ENCODE results near the gene HEY2. TPM values are rescaled to one million over a fixed set of nuclear protein-coding genes. Genes with fewer than 3 reads are reported as not detected.

The HEY2 gene
- total and polyA plus RNA-seq, 10 of the 15 experiments (the other 5 are each of a cell fraction or from before 2014, with no cell fraction given) = 0.01 to 0.32 (median 0.08) TPM; not detected in 4

- POLR2A ChIA-PET = interaction anchor here (0.8 to 5.8 kb wide), 22 partner anchors 9 to 550 kb away, joined by 3 to 79 read pairs (median 4); partner anchors contain the start of genes HDDC2, HINT3 and TRMT11
- TSS peak; percentile 88 for BruUV-seq (replicated peaks)
- WGBS (ENCODE audit: insufficient coverage, insufficient replicate concordance, low lambda C conversion rate, missing lambda C conversion rate) = 2% methylated on average over 97 of the region's 100 CpGs
- SMC1A ChIA-PET (ENCODE audit: uncharacterized antibody, unreplicated experiment) = interaction anchor here (0.8 to 12.8 kb wide), 27 partner anchors 9 to 479 kb away, joined by 3 to 325 read pairs (median 7); partner anchors contain the start of genes HINT3 and TRMT11
- H3K4me3 ChIP-seq = peak within 1 kb of the TSS; percentile 91
- H3K27ac ChIP-seq (ENCODE audit: control insufficient read depth, insufficient read depth) = peak within 1 kb of the TSS; percentile 91
- H3K27me3 ChIP-seq (replicated peaks in 1 of 2; ENCODE audit: control insufficient read depth in 2 of 2, insufficient read depth in 2 of 2, low read length in 1 of 2) = no peaks in the 10 kb centered on the region
- H3K9ac ChIP-seq (ENCODE audit: control insufficient read depth, insufficient read depth, low read length) = peak within 1 kb of the TSS; percentile 88
- peaks cover 24% of the 10 kb centered on the region for H3K4me1 ChIP-seq (ENCODE audit: control insufficient read depth, insufficient read depth, low read length)
- H3K36me3 ChIP-seq (ENCODE audit: control insufficient read depth in 2 of 2, insufficient read depth in 2 of 2, low read length in 1 of 2) = no peaks in the 10 kb centered on the region
- DNase-seq (ENCODE audit: low read depth, low spot score) (no peak), FAIRE-seq (no peak), ATAC-seq (peak; percentile 83)
- peak within 1 kb of the TSS; percentile 100 for H3K4me2 ChIP-seq (ENCODE audit: control insufficient read depth, insufficient read depth)
- no peaks in the 10 kb centered on the region for H4K20me1 ChIP-seq (ENCODE audit: control insufficient read depth, insufficient read depth)
- H2AFZ ChIP-seq (ENCODE audit: control insufficient read depth, low read depth, low read length) = peak within 1 kb of the TSS; percentile 46
- CTCF ChIA-PET = interaction anchor here (0.8 to 23.8 kb wide), 31 partner anchors 10 to 1476 kb away, joined by 3 to 505 read pairs (median 6); partner anchors contain the start of genes HINT3 and TRMT11
- in situ Hi-C loops (cut with MboI) (loop anchor here (25.0 kb wide), 1 partner anchor 1497 kb away; no protein-coding TSS in a partner anchor), intact Hi-C loops (cut with micrococcal nuclease; ENCODE audit: unreplicated experiment) (loop anchor here (1.0 to 5.0 kb wide), 4 partner anchors 10 to 166 kb away; partner anchors contain the start of gene HINT3)
- RAD21 ChIA-PET (ENCODE audit: unreplicated experiment) = interaction anchor here (0.9 to 11.2 kb wide), 31 partner anchors 9 to 209 kb away, joined by 3 to 185 read pairs (median 6); partner anchors contain the start of genes HINT3 and TRMT11
- peaks cover 52% of the 10 kb centered on the region for H3K79me2 ChIP-seq (ENCODE audit: control insufficient read depth, insufficient read depth, low read length)
- no peaks in the 10 kb centered on the region for H3K9me3 ChIP-seq (replicated peaks; ENCODE audit: control insufficient read depth, insufficient read depth, low read length)
- TF ChIP-seq ZNF217 (IDR thresholded peaks at IDR 0.05) (peak; percentile 78; the same call in 1 of the 2 replicates), KAT2A (conservative IDR thresholded peaks at IDR 0.05; ENCODE audit: control insufficient read depth, low read depth, low read length) (no peak), BCLAF1 (IDR thresholded peaks at IDR 0.05) (peak; percentile 50; the same call in 1 of the 2 replicates), RELA (IDR thresholded peaks at IDR 0.05; ENCODE audit: borderline replicate concordance, partially characterized antibody) (peak; percentile 44), IKZF1 (conservative IDR thresholded peaks at IDR 0.05) (peak; percentile 87), SUPT20H (IDR thresholded peaks at IDR 0.05; ENCODE audit: borderline replicate concordance, control insufficient read depth, low read depth, low read length) (no peak), RBBP5 (conservative IDR thresholded peaks at IDR 0.05) (no peak), ZNF687 (IDR thresholded peaks at IDR 0.05) (peak; percentile 91), RUNX3 (IDR thresholded peaks at IDR 0.05; ENCODE audit: low read length) (peak; percentile 8; the same call in 1 of the 2 replicates), TAF1 (IDR thresholded peaks at IDR 0.05; ENCODE audit: borderline replicate concordance, low read depth, low read length) (peak; percentile 32; the same call in 1 of the 2 replicates)
Measured at GRCh38 chr6:125790358-125791150, 41.1 kb downstream of the HEY2 start, which contains the start of gene NCOA7. Gene NCOA7, plus strand, starts transcription at chr6:125790960. Its CDS starts 24,395 bp downstream, at chr6:125815355.
